ENCODE results near the gene BMPR1A. TPM values are rescaled to one million over a fixed set of nuclear protein-coding genes. Genes with fewer than 3 reads are reported as not detected.

Gene BMPR1A
- total RNA-seq, 5 donors from 2014 or later (not counting 1 experiment from before 2014, with no cell fraction given), result 7.8 to 15.0 (median 11.4) TPM

- Histone ChIP-seq H3K4me1 (ENCODE audit: control insufficient read depth in 1 of 2, extremely low read depth in 1 of 2, insufficient read depth in 2 of 2, low read length in 2 of 2) (no peaks in the 10 kb centered on the region), H3K27me3 (replicated peaks in 1 of 2; ENCODE audit: control insufficient read depth in 2 of 2, extremely low read depth in 1 of 2, insufficient read depth in 2 of 2, low read length in 1 of 2) (peaks cover 0 to 2% of the 10 kb centered on the region in 2 experiments), H3K4me3 (ENCODE audit: control insufficient read depth in 1 of 2, extremely low read depth in 1 of 2, low read length in 1 of 2) (no peak overlapping the region), H3K9me3 (no peaks in the 10 kb centered on the region), H3K36me3 (ENCODE audit: control insufficient read depth in 2 of 2, extremely low read depth in 1 of 2, insufficient read depth in 1 of 2, low read length in 1 of 2) (no peaks in the 10 kb centered on the region), H3K27ac (ENCODE audit: low read length) (no peak overlapping the region)
- no peaks in the 10 kb centered on the region for H3K9me3 Mint-ChIP-seq
- peaks cover 9% of the 10 kb centered on the region for H3K36me3 Mint-ChIP-seq
- ATAC-seq (replicated peaks in 1 of 4) (no peak), DNase-seq (no peak)
- POLR2A ChIA-PET, result no interaction called here
- no peak overlapping the region for H3K27ac Mint-ChIP-seq
- no peaks in the 10 kb centered on the region for H3K4me1 Mint-ChIP-seq
- H3K27me3 Mint-ChIP-seq, result no peaks in the 10 kb centered on the region
- 100% methylated on average over 1 of the region's 5 CpGs for WGBS (ENCODE audit: insufficient coverage)
- CTCF ChIA-PET, result no interaction called here
- no peak overlapping the region for H3K4me3 Mint-ChIP-seq
Measured at GRCh38 chr10:86871563-86872183, 115.3 kb downstream of the BMPR1A start.

- Histone ChIP-seq H3K9me3 (no peaks in the 10 kb centered on the region), H3K4me3 (ENCODE audit: control insufficient read depth in 1 of 2, extremely low read depth in 1 of 2, low read length in 1 of 2) (no peak overlapping the region), H3K27me3 (replicated peaks in 1 of 2; ENCODE audit: control insufficient read depth in 2 of 2, extremely low read depth in 1 of 2, insufficient read depth in 2 of 2, low read length in 1 of 2) (no peaks in the 10 kb centered on the region), H3K36me3 (ENCODE audit: control insufficient read depth in 2 of 2, extremely low read depth in 1 of 2, insufficient read depth in 1 of 2, low read length in 1 of 2) (no peaks in the 10 kb centered on the region), H3K27ac (ENCODE audit: low read length) (no peak overlapping the region), H3K4me1 (ENCODE audit: control insufficient read depth in 1 of 2, extremely low read depth in 1 of 2, insufficient read depth in 2 of 2, low read length in 2 of 2) (no peaks in the 10 kb centered on the region)
- Mint-ChIP-seq H3K36me3 (peaks cover 10% of the 10 kb centered on the region), H3K27ac (no peak overlapping the region), H3K4me3 (no peak overlapping the region), H3K27me3 (no peaks in the 10 kb centered on the region), H3K9me3 (no peaks in the 10 kb centered on the region), H3K4me1 (no peaks in the 10 kb centered on the region)
- 80% methylated on average over 1 of the region's 4 CpGs for WGBS (ENCODE audit: insufficient coverage)
- ATAC-seq (replicated peaks in 1 of 4) (no peak), DNase-seq (peak in 1 of 35 experiments; percentile 2)
- POLR2A ChIA-PET, result no interaction called here
- CTCF ChIA-PET, result no interaction called here
Measured at GRCh38 chr10:86872757-86873156, 116.3 kb downstream of the BMPR1A start.

GRCh38 chr10:86876748-86877147 lies 120.3 kb downstream of the BMPR1A start:
- no peak for DNase-seq
- Mint-ChIP-seq H3K27ac (no peak overlapping the region), H3K9me3 (no peaks in the 10 kb centered on the region), H3K27me3 (no peaks in the 10 kb centered on the region), H3K4me3 (no peak overlapping the region), H3K36me3 (peaks cover 20% of the 10 kb centered on the region), H3K4me1 (peaks cover 0 to 3% (median 3%) of the 10 kb centered on the region in 3 donors)
- CTCF ChIA-PET, result no interaction called here
- WGBS (ENCODE audit: insufficient coverage), result no CpG with 5 or more reads among the region's 2 CpGs
- Histone ChIP-seq H3K4me3 (ENCODE audit: control insufficient read depth in 1 of 2, extremely low read depth in 1 of 2, low read length in 1 of 2) (no peak overlapping the region), H3K9me3 (no peaks in the 10 kb centered on the region), H3K27ac (ENCODE audit: low read length) (no peak overlapping the region), H3K27me3 (replicated peaks in 1 of 2; ENCODE audit: control insufficient read depth in 2 of 2, extremely low read depth in 1 of 2, insufficient read depth in 2 of 2, low read length in 1 of 2) (no peaks in the 10 kb centered on the region), H3K4me1 (ENCODE audit: control insufficient read depth in 1 of 2, extremely low read depth in 1 of 2, insufficient read depth in 2 of 2, low read length in 2 of 2) (no peaks in the 10 kb centered on the region), H3K36me3 (ENCODE audit: control insufficient read depth in 2 of 2, extremely low read depth in 1 of 2, insufficient read depth in 1 of 2, low read length in 1 of 2) (no peaks in the 10 kb centered on the region)
- ATAC-seq (replicated peaks in 1 of 4), result no peak
- POLR2A ChIA-PET, result no interaction called here

- Histone ChIP-seq H3K4me3 (ENCODE audit: control insufficient read depth in 1 of 2, extremely low read depth in 1 of 2, low read length in 1 of 2) (no peak overlapping the region), H3K9me3 (no peaks in the 10 kb centered on the region), H3K27me3 (replicated peaks in 1 of 2; ENCODE audit: control insufficient read depth in 2 of 2, extremely low read depth in 1 of 2, insufficient read depth in 2 of 2, low read length in 1 of 2) (no peaks in the 10 kb centered on the region), H3K4me1 (ENCODE audit: control insufficient read depth in 1 of 2, extremely low read depth in 1 of 2, insufficient read depth in 2 of 2, low read length in 2 of 2) (no peaks in the 10 kb centered on the region), H3K27ac (ENCODE audit: low read length) (no peak overlapping the region), H3K36me3 (ENCODE audit: control insufficient read depth in 2 of 2, extremely low read depth in 1 of 2, insufficient read depth in 1 of 2, low read length in 1 of 2) (no peaks in the 10 kb centered on the region)
- CTCF ChIA-PET, result interaction anchor here in 1 of 2 donors (1.0 kb wide), 1 partner anchor 167 kb away, joined by 3 read pairs; no protein-coding TSS in a partner anchor
- no peak for ATAC-seq (replicated peaks in 1 of 4)
- Mint-ChIP-seq H3K4me3 (no peak overlapping the region), H3K36me3 (peaks cover 20% of the 10 kb centered on the region), H3K4me1 (peaks cover 0 to 3% (median 3%) of the 10 kb centered on the region in 3 donors), H3K27me3 (no peaks in the 10 kb centered on the region), H3K9me3 (no peaks in the 10 kb centered on the region), H3K27ac (peak overlapping the region in 1 of 2 donors; percentile 32)
- WGBS (ENCODE audit: insufficient coverage), result 85% methylated on average over 3 of the region's 3 CpGs
- POLR2A ChIA-PET, result no interaction called here
- no peak for DNase-seq
Measured at GRCh38 chr10:86878983-86879713, 122.7 kb downstream of the BMPR1A start.

- no peaks in the 10 kb centered on the region for H3K4me1 ChIP-seq (ENCODE audit: control insufficient read depth in 1 of 2, extremely low read depth in 1 of 2, insufficient read depth in 2 of 2, low read length in 2 of 2)
- no peaks in the 10 kb centered on the region for H3K27me3 ChIP-seq (replicated peaks in 1 of 2; ENCODE audit: control insufficient read depth in 2 of 2, extremely low read depth in 1 of 2, insufficient read depth in 2 of 2, low read length in 1 of 2)
- Mint-ChIP-seq H3K9me3 (no peaks in the 10 kb centered on the region), H3K36me3 (peaks cover 23% of the 10 kb centered on the region), H3K4me1 (peaks cover 0 to 3% (median 3%) of the 10 kb centered on the region in 3 donors), H3K27me3 (no peaks in the 10 kb centered on the region), H3K4me3 (no peak overlapping the region), H3K27ac (no peak overlapping the region)
- ChIA-PET CTCF (interaction anchor here in 1 of 2 donors (0.6 kb wide), 1 partner anchor 42 kb away, joined by 3 read pairs; no protein-coding TSS in a partner anchor), POLR2A (no interaction called here)
- H3K9me3 ChIP-seq, result no peaks in the 10 kb centered on the region
- H3K36me3 ChIP-seq (ENCODE audit: control insufficient read depth in 2 of 2, extremely low read depth in 1 of 2, insufficient read depth in 1 of 2, low read length in 1 of 2), result no peaks in the 10 kb centered on the region
- no peak for ATAC-seq (replicated peaks in 1 of 4)
- 100% methylated on average over 3 of the region's 4 CpGs for WGBS (ENCODE audit: insufficient coverage)
- no peak overlapping the region for H3K4me3 ChIP-seq (ENCODE audit: control insufficient read depth in 1 of 2, extremely low read depth in 1 of 2, low read length in 1 of 2)
- no peak for DNase-seq
- no peak overlapping the region for H3K27ac ChIP-seq (ENCODE audit: low read length)
Measured at GRCh38 chr10:86880971-86881370, 124.6 kb downstream of the BMPR1A start.

GRCh38 chr10:86888585-86889381 lies 132.4 kb downstream of the BMPR1A start:
- POLR2A ChIA-PET, result no interaction called here
- CTCF ChIA-PET, result interaction anchor here in 1 of 2 donors (1.1 kb wide), 1 partner anchor 10 kb away, joined by 3 read pairs; no protein-coding TSS in a partner anchor
- ATAC-seq (replicated peaks in 1 of 4) (peak in 2 of 4 experiments; percentile 31 to 48), DNase-seq (no peak)
- H3K27ac ChIP-seq (ENCODE audit: low read length), result no peak overlapping the region
- Mint-ChIP-seq H3K36me3 (peaks cover 26% of the 10 kb centered on the region), H3K27ac (no peak overlapping the region), H3K4me1 (peaks cover 4 to 5% (median 5%) of the 10 kb centered on the region in 3 donors), H3K9me3 (no peaks in the 10 kb centered on the region), H3K4me3 (no peak overlapping the region), H3K27me3 (no peaks in the 10 kb centered on the region)
- no peaks in the 10 kb centered on the region for H3K4me1 ChIP-seq (ENCODE audit: control insufficient read depth in 1 of 2, extremely low read depth in 1 of 2, insufficient read depth in 2 of 2, low read length in 2 of 2)
- WGBS (ENCODE audit: insufficient coverage), result 70% methylated on average over 4 of the region's 7 CpGs
- H3K36me3 ChIP-seq (ENCODE audit: control insufficient read depth in 2 of 2, extremely low read depth in 1 of 2, insufficient read depth in 1 of 2, low read length in 1 of 2), result no peaks in the 10 kb centered on the region
- no peaks in the 10 kb centered on the region for H3K27me3 ChIP-seq (replicated peaks in 1 of 2; ENCODE audit: control insufficient read depth in 2 of 2, extremely low read depth in 1 of 2, insufficient read depth in 2 of 2, low read length in 1 of 2)
- no peaks in the 10 kb centered on the region for H3K9me3 ChIP-seq
- no peak overlapping the region for H3K4me3 ChIP-seq (ENCODE audit: control insufficient read depth in 1 of 2, extremely low read depth in 1 of 2, low read length in 1 of 2)

Data from T-cell (primary cell).